GM12873 (cell line): Measurements from ENCODE around the gene DRC3.

ENCODE experiments used
- CTCF ChIP-seq: IDR thresholded peaks from 2 replicates; pipeline ENCODE4 v1.5.1; 2012; ENCODE audit warnings: low read depth, mild to moderate bottlenecking, moderate library complexity, low read length, control low read depth; ENCODE audit not compliant: insufficient read depth; ENCODE audit errors: missing control alignments

Gene DRC3

GRCh38 chr17:17937201-17937853 is 35.3 kb upstream of the DRC3 start:
- TF ChIP-seq CTCF, result no peak

- TF ChIP-seq CTCF, result no peak
Observed at GRCh38 chr17:17937958-17938357, 34.7 kb upstream of the DRC3 start.

- TF ChIP-seq CTCF, result no peak
Observed at GRCh38 chr17:17938388-17939107, 34.1 kb upstream of the DRC3 start.

- no peak for TF ChIP-seq CTCF
Observed at GRCh38 chr17:17940441-17940911, 32.2 kb upstream of the DRC3 start.

- TF ChIP-seq CTCF, result no peak
Observed at GRCh38 chr17:17941015-17941414, 31.6 kb upstream of the DRC3 start.

- TF ChIP-seq CTCF, result no peak
Observed at GRCh38 chr17:17942846-17943245, 29.8 kb upstream of the DRC3 start.

- no peak for TF ChIP-seq CTCF
Observed at GRCh38 chr17:17943281-17943984, 29.2 kb upstream of the DRC3 start.
